ENCODE measurements around the gene MPPED2. TPM values are rescaled to one million over a fixed set of nuclear protein-coding genes. Genes with fewer than 3 reads are reported as not detected.
A peak's percentile ranks its signal among the peaks of the same experiment; 100 is the strongest.

The MPPED2 gene
- total and polyA plus RNA-seq, 2 donors from 2014 or later, result 10.8 to 12.9 TPM

- DNase-seq (no peak), FAIRE-seq (no peak)
- no peak overlapping the region for H3K9ac ChIP-seq (ENCODE audit: low read length in 3 of 3)
- peaks cover 3 to 11% (median 4%) of the 10 kb centered on the region in 3 donors for H3K4me1 ChIP-seq (ENCODE audit: control insufficient read depth in 2 of 3, insufficient read depth in 2 of 3, low read depth in 1 of 3, low read length in 3 of 3)
- no peak overlapping the region for H3K4me3 ChIP-seq (ENCODE audit: low read length in 3 of 3)
- no peaks in the 10 kb centered on the region for H3K36me3 ChIP-seq (ENCODE audit: control insufficient read depth in 2 of 3, insufficient read depth in 3 of 3, low read length in 3 of 3)
- H3K27ac ChIP-seq (ENCODE audit: low read depth in 2 of 2, low read length in 2 of 2), result no peak overlapping the region
- no peaks in the 10 kb centered on the region for H3K27me3 ChIP-seq (ENCODE audit: control insufficient read depth, insufficient read depth, low read length)
- H3K9me3 ChIP-seq (ENCODE audit: control insufficient read depth in 2 of 3, insufficient read depth in 1 of 3, low read length in 3 of 3), result no peaks in the 10 kb centered on the region
- intact Hi-C loops (cut with DNase I), result no loop called here
- TF ChIP-seq, protein P1, sequence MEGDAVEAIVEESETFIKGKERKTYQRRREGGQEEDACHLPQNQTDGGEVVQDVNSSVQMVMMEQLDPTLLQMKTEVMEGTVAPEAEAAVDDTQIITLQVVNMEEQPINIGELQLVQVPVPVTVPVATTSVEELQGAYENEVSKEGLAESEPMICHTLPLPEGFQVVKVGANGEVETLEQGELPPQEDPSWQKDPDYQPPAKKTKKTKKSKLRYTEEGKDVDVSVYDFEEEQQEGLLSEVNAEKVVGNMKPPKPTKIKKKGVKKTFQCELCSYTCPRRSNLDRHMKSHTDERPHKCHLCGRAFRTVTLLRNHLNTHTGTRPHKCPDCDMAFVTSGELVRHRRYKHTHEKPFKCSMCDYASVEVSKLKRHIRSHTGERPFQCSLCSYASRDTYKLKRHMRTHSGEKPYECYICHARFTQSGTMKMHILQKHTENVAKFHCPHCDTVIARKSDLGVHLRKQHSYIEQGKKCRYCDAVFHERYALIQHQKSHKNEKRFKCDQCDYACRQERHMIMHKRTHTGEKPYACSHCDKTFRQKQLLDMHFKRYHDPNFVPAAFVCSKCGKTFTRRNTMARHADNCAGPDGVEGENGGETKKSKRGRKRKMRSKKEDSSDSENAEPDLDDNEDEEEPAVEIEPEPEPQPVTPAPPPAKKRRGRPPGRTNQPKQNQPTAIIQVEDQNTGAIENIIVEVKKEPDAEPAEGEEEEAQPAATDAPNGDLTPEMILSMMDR (IDR thresholded peaks at IDR 0.05; ENCODE audit: borderline replicate concordance, extremely low read depth, insufficient read depth), result no peak
Observed at GRCh38 chr11:30483056-30483455, 103.1 kb downstream of the MPPED2 start.

DNA sequence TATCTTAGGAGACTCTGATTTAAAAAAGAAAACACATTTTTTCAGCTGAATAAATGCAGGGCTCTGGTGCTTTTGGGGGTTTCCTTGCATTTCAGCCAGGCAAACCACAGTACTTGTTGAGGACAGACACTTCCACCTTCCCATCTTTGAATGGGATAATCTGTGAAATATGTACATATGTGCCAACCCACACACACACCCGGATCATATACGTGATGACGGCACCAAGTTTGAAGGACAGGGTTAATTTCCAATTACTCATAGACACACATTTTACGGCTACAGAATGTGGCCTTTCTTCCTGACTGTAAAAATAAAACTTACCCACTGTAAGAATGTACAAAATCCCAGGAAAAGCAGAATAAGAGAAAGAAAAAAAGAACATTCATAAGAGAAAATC, 104.4 kb downstream of the MPPED2 start:
- TF ChIP-seq, protein P1 (IDR thresholded peaks at IDR 0.05; ENCODE audit: borderline replicate concordance, extremely low read depth, insufficient read depth), result no peak
- Histone ChIP-seq H3K27ac (ENCODE audit: low read depth in 2 of 2, low read length in 2 of 2) (no peak overlapping the region), H3K9ac (ENCODE audit: low read length in 3 of 3) (no peak overlapping the region), H3K9me3 (ENCODE audit: control insufficient read depth in 2 of 3, insufficient read depth in 1 of 3, low read length in 3 of 3) (no peaks in the 10 kb centered on the region), H3K36me3 (ENCODE audit: control insufficient read depth in 2 of 3, insufficient read depth in 3 of 3, low read length in 3 of 3) (no peaks in the 10 kb centered on the region), H3K27me3 (ENCODE audit: control insufficient read depth, insufficient read depth, low read length) (no peaks in the 10 kb centered on the region), H3K4me3 (ENCODE audit: low read length in 3 of 3) (no peak overlapping the region), H3K4me1 (ENCODE audit: control insufficient read depth in 2 of 3, insufficient read depth in 2 of 3, low read depth in 1 of 3, low read length in 3 of 3) (peaks cover 0 to 4% (median 3%) of the 10 kb centered on the region in 3 donors)
- FAIRE-seq (no peak), DNase-seq (no peak)
- intact Hi-C loops (cut with DNase I), result no loop called here

- Histone ChIP-seq H3K27me3 (ENCODE audit: control insufficient read depth, insufficient read depth, low read length) (no peaks in the 10 kb centered on the region), H3K4me1 (ENCODE audit: control insufficient read depth in 2 of 3, insufficient read depth in 2 of 3, low read depth in 1 of 3, low read length in 3 of 3) (peaks cover 0 to 4% (median 3%) of the 10 kb centered on the region in 3 donors), H3K36me3 (ENCODE audit: control insufficient read depth in 2 of 3, insufficient read depth in 3 of 3, low read length in 3 of 3) (no peaks in the 10 kb centered on the region), H3K27ac (ENCODE audit: low read depth in 2 of 2, low read length in 2 of 2) (no peak overlapping the region), H3K9me3 (ENCODE audit: control insufficient read depth in 2 of 3, insufficient read depth in 1 of 3, low read length in 3 of 3) (no peaks in the 10 kb centered on the region), H3K9ac (ENCODE audit: low read length in 3 of 3) (no peak overlapping the region), H3K4me3 (ENCODE audit: low read length in 3 of 3) (no peak overlapping the region)
- DNase-seq (peak in 1 of 5 donors; percentile 35), FAIRE-seq (no peak)
- intact Hi-C loops (cut with DNase I), result no loop called here
- TF ChIP-seq, protein P1 (IDR thresholded peaks at IDR 0.05; ENCODE audit: borderline replicate concordance, extremely low read depth, insufficient read depth), result no peak
Observed at GRCh38 chr11:30481330-30481729, 104.8 kb downstream of the MPPED2 start.

- Histone ChIP-seq H3K27ac (ENCODE audit: low read depth in 2 of 2, low read length in 2 of 2) (no peak overlapping the region), H3K27me3 (ENCODE audit: control insufficient read depth, insufficient read depth, low read length) (no peaks in the 10 kb centered on the region), H3K4me3 (ENCODE audit: low read length in 3 of 3) (no peak overlapping the region), H3K9me3 (ENCODE audit: control insufficient read depth in 2 of 3, insufficient read depth in 1 of 3, low read length in 3 of 3) (no peaks in the 10 kb centered on the region), H3K4me1 (ENCODE audit: control insufficient read depth in 2 of 3, insufficient read depth in 2 of 3, low read depth in 1 of 3, low read length in 3 of 3) (peaks cover 0 to 4% (median 3%) of the 10 kb centered on the region in 3 donors), H3K9ac (ENCODE audit: low read length in 3 of 3) (no peak overlapping the region), H3K36me3 (ENCODE audit: control insufficient read depth in 2 of 3, insufficient read depth in 3 of 3, low read length in 3 of 3) (no peaks in the 10 kb centered on the region)
- DNase-seq (no peak), FAIRE-seq (no peak)
- intact Hi-C loops (cut with DNase I), result no loop called here
- TF ChIP-seq, protein P1 (IDR thresholded peaks at IDR 0.05; ENCODE audit: borderline replicate concordance, extremely low read depth, insufficient read depth), result no peak
Observed at GRCh38 chr11:30479899-30480298, 106.3 kb downstream of the MPPED2 start.
